Keratinocyte (primary cell): Measurements from ENCODE around the gene L3MBTL4.

Source experiments
- EZH2 ChIP-seq: IDR thresholded peaks from one replicate; pipeline ENCODE4 v1.6.1; 2012; ENCODE audit warnings: inconsistent platforms, mild to moderate bottlenecking, low read length, moderate library complexity
- TF ChIP-seq, protein P1 (sequence below), 3 experiments: IDR thresholded peaks in 1 of 3; conservative IDR thresholded peaks in 1 of 3; optimal IDR thresholded peaks in 1 of 3; 2 replicates in 2 of 3; 3 replicates in 1 of 3; pipeline versions ENCODE3 to v1.5.1; 2011; ENCODE audit warnings: low read length in 3 of 3, mild to moderate bottlenecking in 3 of 3, moderate library complexity in 2 of 3, control low read depth in 1 of 3, inconsistent platforms in 1 of 3; ENCODE audit not compliant: insufficient read depth in 2 of 3; ENCODE audit errors: extremely low read depth in 1 of 3

GRCh38 chr18:6059551-6059950 is 355.2 kb downstream of the L3MBTL4 start:
- TF ChIP-seq, protein P1, sequence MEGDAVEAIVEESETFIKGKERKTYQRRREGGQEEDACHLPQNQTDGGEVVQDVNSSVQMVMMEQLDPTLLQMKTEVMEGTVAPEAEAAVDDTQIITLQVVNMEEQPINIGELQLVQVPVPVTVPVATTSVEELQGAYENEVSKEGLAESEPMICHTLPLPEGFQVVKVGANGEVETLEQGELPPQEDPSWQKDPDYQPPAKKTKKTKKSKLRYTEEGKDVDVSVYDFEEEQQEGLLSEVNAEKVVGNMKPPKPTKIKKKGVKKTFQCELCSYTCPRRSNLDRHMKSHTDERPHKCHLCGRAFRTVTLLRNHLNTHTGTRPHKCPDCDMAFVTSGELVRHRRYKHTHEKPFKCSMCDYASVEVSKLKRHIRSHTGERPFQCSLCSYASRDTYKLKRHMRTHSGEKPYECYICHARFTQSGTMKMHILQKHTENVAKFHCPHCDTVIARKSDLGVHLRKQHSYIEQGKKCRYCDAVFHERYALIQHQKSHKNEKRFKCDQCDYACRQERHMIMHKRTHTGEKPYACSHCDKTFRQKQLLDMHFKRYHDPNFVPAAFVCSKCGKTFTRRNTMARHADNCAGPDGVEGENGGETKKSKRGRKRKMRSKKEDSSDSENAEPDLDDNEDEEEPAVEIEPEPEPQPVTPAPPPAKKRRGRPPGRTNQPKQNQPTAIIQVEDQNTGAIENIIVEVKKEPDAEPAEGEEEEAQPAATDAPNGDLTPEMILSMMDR (optimal IDR thresholded peaks at IDR 0.05 in 1 of 3, IDR thresholded peaks at IDR 0.05 in 1 of 3, conservative IDR thresholded peaks at IDR 0.05 in 1 of 3; ENCODE audit: extremely low read depth in 1 of 3, insufficient read depth in 2 of 3, low read length in 3 of 3): no peak
- TF ChIP-seq EZH2: no peak
